GM19035 (cell line): ENCODE results near the gene EPGN.

ENCODE experiments used
- ATAC-seq: cut with Tn5 transposase; IDR thresholded peaks from one replicate; pipeline ENCODE4 v1.9.1; 2021; ENCODE audit not compliant: unreplicated experiment

The EPGN gene

GRCh38 chr4:74308215-74308614, at the start of gene EPGN:
EPGN (plus strand) TSS chr4:74308470; CDS start chr4:74308534, 64 bp downstream.
- ATAC-seq = no peak

- no peak for ATAC-seq
Observed at GRCh38 chr4:74258963-74259362, 49.3 kb upstream of the EPGN start.

- ATAC-seq = no peak
Observed at GRCh38 chr4:74260036-74260435, 48.2 kb upstream of the EPGN start.

- ATAC-seq = no peak
Observed at GRCh38 chr4:74262522-74262921, 45.7 kb upstream of the EPGN start.

GRCh38 chr4:74263551-74263950, 44.7 kb upstream of the EPGN start:
- no peak for ATAC-seq

GRCh38 chr4:74266081-74266480, 42.2 kb upstream of the EPGN start:
- ATAC-seq = no peak

GRCh38 chr4:74267998-74268606, 40.2 kb upstream of the EPGN start:
- no peak for ATAC-seq

GRCh38 chr4:74268643-74269042, 39.6 kb upstream of the EPGN start:
- no peak for ATAC-seq

- ATAC-seq = no peak
Observed at GRCh38 chr4:74278490-74278889, 29.8 kb upstream of the EPGN start.

- ATAC-seq = no peak
Observed at GRCh38 chr4:74279716-74280115, 28.6 kb upstream of the EPGN start.

- no peak for ATAC-seq
Observed at GRCh38 chr4:74282926-74283325, 25.3 kb upstream of the EPGN start.

GRCh38 chr4:74283614-74284013, 24.7 kb upstream of the EPGN start:
- no peak for ATAC-seq

GRCh38 chr4:74284053-74284452, 24.2 kb upstream of the EPGN start:
- no peak for ATAC-seq

- ATAC-seq = no peak
Observed at GRCh38 chr4:74287164-74287563, 21.1 kb upstream of the EPGN start.

GRCh38 chr4:74287791-74288190, 20.5 kb upstream of the EPGN start:
- no peak for ATAC-seq

- no peak for ATAC-seq
Observed at GRCh38 chr4:74291471-74291870, 16.8 kb upstream of the EPGN start.

- ATAC-seq = no peak
Observed at GRCh38 chr4:74292111-74292870, 16.0 kb upstream of the EPGN start.

GRCh38 chr4:74293558-74293957, 14.7 kb upstream of the EPGN start:
- no peak for ATAC-seq

GRCh38 chr4:74294681-74295080, 13.6 kb upstream of the EPGN start:
- no peak for ATAC-seq

- no peak for ATAC-seq
Observed at GRCh38 chr4:74297539-74297938, 10.7 kb upstream of the EPGN start.

- ATAC-seq = no peak
Observed at GRCh38 chr4:74304095-74304625, 4.1 kb upstream of the EPGN start.

- ATAC-seq = no peak
Observed at GRCh38 chr4:74305000-74305399, 3.3 kb upstream of the EPGN start.
